GM21526 (cell line): ENCODE measurements around the gene CENPT.

Experiments used
- ATAC-seq: cut with Tn5 transposase; IDR thresholded peaks from one replicate; pipeline ENCODE4 v1.9.1; 2021; ENCODE audit warnings: moderate library complexity; ENCODE audit not compliant: unreplicated experiment, low FRiP score

CENPT gene

DNA sequence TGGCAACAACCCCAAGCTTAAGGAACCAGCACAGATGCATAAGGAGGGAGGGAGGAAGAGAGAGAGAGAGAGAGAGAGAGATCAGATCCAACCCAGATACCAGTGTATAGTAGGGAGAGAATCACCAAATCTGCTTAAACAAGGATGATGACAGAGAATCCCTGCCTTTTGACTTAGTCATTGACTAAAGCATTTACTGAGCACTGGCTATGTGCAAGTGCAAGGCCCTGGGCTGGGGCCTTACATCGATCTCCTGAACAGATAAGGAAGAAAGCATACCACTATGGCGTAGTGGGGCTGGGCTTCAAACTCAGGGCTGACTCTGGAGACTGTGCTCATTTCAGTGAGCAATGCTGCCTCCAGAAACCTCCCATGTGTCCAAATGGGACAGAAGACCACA is 25.0 kb downstream of the CENPT start:
- no peak for ATAC-seq

- ATAC-seq: no peak
These were observed 26.8 kb downstream of the CENPT start for GRCh38 chr16:67820608-67821259.

GRCh38 chr16:67814567-67814966 is 32.9 kb downstream of the CENPT start:
- no peak for ATAC-seq

- ATAC-seq: no peak
These were observed 35.6 kb downstream of the CENPT start for GRCh38 chr16:67811899-67812298.

GRCh38 chr16:67807148-67807682 is 40.3 kb downstream of the CENPT start:
- ATAC-seq: no peak

GRCh38 chr16:67806428-67807147 is 40.9 kb downstream of the CENPT start, which contains the start of the genes RANBP10 and TSNAXIP1:
Gene RANBP10, minus strand, starts transcription at chr16:67806560. Its CDS starts 24 bp downstream, at chr16:67806536.
Gene TSNAXIP1, plus strand, starts transcription at chr16:67806889. Its CDS starts 261 bp downstream, at chr16:67807150.
- ATAC-seq: peak; percentile 90

- ATAC-seq: peak; percentile 4
These were observed 41.6 kb downstream of the CENPT start for GRCh38 chr16:67805718-67806427.

DNA sequence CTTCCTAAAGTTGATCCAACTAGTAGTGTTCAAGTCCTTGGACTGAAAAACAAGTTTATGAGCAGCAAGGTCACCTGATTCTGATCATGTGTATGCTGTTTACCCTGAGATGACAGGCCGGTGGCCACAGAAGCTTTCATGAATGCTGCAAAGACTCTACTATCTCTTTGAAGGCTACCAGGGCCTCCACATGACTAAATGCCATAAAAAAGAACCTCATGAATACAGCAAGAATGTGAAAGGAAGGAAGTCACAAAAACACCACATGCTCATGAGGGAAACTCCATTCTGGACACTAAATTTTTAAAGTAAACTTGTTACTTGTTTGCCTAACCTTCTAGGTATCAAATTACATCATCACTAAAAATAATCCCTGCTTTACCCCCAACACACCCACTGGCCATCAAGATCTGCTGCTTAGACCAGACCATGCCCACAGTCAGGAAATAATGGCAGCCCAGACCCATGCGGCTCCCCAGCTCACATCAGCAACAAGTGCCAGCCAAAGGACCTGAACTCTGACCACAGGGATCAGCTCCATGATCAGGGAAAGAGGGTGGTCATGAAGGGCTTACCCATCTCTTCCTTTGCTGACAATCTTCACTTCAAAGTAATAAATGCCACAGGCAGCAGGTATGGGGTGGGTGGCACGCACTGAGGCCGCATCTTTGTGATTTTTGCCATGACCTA is 42.5 kb downstream of the CENPT start:
- no peak for ATAC-seq

DNA sequence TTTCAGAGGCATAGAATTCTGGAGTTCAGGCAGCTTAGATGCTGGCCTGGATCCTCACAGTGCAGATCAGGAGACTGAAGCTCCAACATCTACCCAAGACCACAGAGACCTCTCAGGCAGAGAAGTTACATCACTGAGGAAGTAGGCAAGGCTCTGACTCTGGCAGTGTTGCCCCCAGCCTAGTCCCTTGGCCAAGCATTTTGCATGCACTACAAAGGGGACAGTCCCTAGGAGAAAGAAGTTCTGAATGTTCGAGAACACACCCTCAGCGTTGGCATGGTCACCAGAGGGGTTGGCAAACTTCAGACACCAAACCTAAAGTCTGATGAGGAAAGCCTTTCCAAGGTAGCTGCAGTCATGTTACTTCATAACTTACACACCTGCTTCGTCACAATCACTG is 43.6 kb downstream of the CENPT start:
- no peak for ATAC-seq

GRCh38 chr16:67801883-67802282 is 45.6 kb downstream of the CENPT start:
- ATAC-seq: no peak

GRCh38 chr16:67801241-67801640 is 46.3 kb downstream of the CENPT start:
- ATAC-seq: no peak

- no peak for ATAC-seq
These were observed 47.1 kb downstream of the CENPT start for GRCh38 chr16:67800338-67800926.

DNA sequence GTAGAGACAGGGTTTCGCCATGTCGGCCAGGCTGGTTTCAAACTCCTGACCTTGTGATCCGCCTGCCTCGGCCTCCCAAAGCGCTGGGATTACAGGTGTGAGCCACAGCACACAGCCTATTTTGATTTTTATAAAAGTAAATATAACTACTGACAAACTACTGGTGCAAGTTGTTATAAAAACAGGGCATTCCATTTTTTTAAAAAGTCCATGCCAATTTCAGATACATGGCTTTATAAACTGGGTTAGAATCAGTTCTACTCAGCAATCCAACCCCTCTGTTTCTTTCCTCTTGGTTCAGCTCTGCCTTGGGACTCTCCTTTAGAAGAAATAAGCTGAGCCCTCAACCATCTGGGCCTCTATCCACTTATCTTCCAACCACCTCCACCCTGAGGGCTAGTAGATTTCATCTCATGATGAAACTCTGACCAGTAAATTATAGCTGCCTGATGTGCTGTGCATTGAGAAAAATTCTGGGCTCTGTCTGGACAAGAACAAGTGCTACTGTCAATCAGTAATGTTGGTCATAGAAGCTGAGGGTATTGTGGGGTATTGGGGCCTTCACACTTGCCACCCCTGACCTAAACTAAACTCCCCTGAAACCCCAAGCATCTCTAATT is 51.3 kb downstream of the CENPT start:
- no peak for ATAC-seq

DNA sequence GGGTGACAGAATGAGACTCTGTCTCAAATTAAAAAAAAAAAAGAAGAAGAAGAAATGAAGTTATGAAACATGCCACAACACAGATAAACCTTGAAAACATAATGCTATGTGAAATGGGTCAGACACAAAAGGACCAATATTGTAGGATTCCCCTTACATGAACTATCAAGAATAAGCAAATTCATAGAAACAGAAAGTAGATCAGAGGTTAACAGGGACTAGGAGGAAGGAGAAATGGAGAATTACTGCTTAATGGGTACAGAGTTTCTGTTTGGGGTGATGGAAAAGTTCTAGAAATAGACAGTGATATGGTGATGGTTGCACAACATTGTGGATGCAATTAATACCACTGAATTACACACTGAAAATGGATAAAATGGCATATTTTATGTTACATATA is 57.4 kb downstream of the CENPT start:
- no peak for ATAC-seq

GRCh38 chr16:67786491-67786890 is 61.0 kb downstream of the CENPT start:
- no peak for ATAC-seq

DNA sequence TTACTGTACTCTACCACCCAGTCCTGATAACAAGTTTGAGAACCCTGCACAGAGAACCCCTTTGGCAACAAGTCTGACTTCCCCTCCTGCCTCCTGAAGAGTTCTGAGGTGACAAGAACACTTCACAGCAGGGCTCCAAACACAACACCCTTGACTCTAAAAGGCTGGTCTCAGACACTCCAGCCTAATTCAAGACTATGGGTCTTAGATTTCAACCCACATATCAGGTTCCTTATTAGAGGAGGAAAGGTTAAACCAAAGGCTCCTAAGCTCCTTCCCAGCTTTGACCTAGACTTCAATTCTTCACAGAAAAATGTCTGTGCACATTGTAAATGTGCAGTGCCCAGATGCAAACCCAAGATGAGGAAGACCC is 64.2 kb downstream of the CENPT start:
- ATAC-seq: no peak

DNA sequence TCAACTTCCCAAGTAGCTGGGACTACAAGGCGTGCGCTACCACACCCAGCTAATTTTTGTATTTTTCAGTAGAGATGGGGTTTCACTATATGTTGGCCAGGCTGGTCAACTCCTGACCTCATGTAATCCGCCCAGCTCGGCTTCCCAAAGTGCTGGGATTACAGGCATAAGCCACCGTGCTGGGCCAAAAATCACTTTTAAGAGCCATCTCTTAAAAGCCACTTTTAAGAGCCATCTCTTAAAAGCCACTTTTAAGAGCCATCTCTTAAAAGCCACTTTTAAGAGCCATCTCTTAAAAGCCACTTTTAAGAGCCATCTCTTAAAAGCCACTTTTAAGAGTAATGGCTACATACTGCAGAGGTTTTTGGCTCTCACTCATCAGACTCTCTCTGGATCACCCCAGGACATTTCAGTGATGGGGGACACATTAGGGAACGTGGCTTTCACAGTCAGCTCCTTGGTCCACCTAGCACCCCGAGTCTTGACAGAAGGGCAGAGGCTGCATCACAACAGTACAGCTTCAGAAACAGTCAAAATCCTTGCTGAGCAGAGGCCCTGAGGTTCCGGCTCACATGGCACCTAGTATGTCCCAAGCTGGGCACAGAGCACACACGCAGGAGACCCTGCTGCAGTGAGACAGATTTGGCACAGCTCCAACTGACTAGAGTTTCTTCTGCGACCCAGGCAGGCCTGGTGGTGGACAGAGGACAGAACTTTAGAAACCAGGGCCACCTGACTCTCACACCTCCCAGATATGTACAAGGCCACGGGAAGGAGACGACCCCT is 64.7 kb downstream of the CENPT start:
- no peak for ATAC-seq

DNA sequence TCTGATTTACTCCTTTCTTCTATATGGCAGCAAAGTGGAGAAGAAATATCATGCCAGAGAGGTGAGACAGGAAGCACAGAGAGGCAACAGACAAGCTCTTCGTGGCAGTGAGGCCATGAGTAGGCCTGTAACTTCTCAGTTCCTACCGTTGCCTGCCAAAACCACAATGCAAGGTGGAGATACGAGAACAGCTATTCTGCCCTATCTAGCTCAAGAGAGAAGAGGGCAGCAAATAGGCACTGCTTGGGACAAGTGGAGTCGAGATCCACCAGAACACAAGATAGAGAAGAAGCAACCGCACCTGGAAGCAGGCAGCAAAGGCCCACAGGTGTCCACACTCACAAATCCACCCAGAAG is 66.0 kb downstream of the CENPT start:
- ATAC-seq: no peak
